HG03060 (cell line): ENCODE results near the gene PI4KB.
"Not testable (repeated sequence)": the region's sequence is repeated elsewhere in the genome, so short reads cannot be mapped to it uniquely, and the experiment has no call there.

ENCODE experiments used
- ATAC-seq: cut with Tn5 transposase; IDR thresholded peaks from one replicate; pipeline ENCODE4 v1.9.1; 2021; ENCODE audit warnings: low read depth, moderate number of reproducible peaks; ENCODE audit not compliant: unreplicated experiment

The PI4KB gene

DNA sequence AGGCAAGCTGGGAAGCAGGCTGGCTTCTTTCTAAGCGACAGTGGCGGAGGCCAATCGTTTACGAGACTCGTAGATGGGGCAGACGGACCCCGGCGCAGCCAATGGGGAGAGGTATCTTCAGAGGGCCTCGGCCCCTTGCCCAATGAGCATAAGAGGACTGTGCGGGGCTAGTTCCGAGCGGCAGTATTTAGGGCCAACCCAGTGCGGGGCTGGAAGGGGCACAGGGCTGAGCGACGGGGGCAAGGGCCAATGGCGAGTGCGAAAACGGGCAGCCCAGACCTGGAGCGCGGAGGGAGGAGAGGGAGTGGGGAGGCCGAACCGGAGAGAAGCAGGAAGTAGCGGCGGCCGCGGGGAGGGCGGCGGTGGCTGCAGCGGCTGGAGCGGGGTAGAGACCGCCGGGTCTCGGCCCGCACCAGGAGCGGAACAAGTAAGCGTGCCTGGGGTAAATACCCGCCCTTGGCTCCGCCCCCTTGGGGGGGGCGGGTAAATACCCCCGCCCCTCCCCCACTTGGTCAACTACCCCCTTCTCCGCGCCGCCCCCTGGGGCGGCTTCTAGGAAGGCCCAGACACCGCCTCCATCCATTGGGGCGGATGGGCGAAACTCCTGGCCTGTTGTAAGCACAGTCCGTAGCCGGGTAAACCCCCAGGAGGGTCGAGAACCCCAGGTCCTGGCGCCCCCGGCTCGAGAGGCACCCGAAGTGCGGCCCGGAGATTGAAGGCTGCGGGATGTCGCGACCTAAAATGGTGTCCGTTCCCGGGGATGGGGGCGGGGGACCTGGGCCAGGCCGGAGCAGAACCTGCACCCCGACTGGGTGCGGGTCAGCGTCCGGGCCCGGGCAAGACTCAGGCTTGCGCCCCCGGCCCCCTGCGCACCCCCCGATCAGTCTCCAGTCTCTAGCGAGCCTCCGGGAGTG is 45.0 kb downstream of the PI4KB start, which contains the start of gene ZNF687:
Gene ZNF687 (plus strand): TSS at position 331 of the 914 bp plus-strand sequence. CDS start 3,993 bp downstream, outside the sequence.
- peak; percentile 72 for ATAC-seq

DNA sequence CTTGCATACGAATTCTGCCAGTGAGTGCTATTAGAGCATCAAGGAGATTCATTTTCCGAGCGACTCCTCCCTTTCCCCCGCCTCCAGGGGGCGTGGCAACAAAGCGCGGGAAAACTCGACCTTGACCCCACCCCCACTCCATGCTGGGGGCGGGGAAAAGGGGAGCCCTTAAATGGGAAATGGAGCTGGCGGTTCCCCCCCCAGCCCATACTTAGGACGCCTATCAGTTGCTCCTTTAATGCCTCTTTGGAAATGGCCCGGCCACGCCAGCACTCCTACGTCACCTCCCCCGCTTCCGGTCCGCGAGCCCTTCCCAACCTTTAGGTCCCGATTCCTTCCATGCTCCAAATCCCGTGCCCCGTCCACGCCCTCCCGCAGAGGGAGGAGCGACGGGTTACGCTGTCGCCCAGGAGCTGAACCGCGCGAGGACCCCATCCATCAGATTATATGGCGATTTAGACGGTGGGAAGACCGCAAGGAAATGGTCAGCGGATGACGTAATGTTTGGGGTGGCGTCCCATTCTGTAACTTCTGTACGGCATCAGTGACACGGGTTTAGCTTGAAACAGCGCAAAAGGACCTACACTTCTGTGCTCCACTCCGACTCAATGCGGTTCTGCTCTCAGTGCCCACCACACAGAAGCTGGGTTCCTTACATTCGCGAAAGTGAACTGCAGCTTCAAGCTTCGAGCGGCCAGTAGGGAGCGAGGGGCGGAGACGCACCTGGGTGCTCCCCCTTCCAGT is 45.8 kb downstream of the PI4KB start:
- ATAC-seq, result peak; percentile 31

DNA sequence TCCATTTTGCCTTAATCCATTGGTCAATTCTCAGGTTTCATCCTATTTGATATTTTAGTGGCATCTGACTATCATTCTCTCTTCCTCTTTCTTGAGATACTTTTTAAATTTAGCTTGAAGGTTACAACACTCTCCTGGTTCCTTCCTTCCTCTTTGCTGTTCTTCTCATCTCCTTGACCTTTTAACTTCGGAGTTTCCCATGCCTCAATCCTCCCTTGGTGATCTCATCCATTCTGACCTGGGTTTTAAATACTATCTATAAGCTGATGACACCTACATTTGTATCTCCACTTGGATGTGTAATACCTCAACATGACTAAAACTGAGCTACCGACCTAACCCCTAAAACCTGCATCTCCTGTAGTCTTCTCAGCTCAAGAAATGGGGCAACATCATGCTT is 50.0 kb downstream of the PI4KB start:
- ATAC-seq, result no peak

DNA sequence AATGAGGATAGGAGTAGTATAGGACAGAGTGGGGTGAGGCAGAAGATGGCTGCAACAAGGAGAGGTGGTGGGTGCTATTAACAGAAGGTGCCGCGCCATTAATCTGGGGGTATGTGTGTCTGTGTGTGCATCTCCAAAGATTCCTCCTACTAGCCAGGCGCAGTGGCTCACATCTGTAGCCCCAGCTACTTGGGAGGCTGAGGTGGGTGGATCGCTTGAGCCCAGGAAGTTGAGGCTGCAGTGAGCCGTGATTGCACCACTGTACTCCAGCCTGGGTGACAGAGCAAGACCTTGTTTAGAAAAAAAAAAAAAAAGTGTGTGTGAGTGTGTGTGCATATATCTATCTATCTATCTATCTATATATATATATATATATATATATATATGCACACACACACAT is 51.9 kb downstream of the PI4KB start:
- ATAC-seq, result not testable (repeated sequence)

DNA sequence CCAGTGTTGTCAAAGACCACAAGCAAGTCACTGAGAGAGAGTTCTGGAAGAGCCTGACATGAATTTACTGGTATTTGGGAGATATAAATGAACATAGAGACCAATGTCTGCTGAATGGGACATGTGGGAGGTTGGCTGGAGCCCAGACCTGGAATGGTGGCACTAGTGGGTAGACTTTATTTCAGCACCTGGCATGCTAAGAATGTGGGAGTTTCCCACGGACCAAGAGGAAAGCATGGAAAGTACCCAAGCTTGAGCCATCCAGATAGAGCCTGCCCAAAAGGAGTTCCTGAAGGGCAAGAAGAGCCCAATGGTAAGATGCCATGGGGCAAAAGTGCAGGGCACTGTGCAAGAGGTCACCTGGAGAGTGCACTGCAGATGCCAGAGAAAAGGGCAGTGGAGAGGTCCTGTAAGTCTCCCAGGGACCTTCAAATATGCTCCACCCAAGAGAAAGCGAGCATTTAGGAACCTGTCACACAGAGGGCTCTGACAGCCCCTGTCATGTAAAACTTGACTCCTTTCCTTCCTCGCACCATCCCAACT is 53.2 kb downstream of the PI4KB start:
- ATAC-seq, result no peak

DNA sequence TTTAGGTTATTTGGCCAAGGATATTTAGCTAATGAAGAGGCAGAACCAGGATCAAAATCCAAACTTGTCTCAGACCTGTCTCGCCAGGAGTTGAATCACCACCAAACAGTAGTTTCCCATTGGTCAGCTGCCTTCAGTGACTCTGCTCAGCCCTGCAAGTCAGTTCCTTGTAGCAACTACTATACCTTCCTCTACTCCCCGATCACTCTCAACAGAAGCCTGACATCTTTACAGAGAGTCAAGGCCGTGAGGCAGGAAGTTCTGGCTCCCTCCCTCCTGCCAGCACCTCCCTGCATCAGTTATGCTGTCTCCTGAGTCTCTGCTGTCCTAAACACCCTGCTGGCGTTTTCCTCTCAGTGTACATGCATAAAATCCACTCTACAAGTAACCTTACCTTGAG is 59.5 kb downstream of the PI4KB start:
- ATAC-seq, result no peak

DNA sequence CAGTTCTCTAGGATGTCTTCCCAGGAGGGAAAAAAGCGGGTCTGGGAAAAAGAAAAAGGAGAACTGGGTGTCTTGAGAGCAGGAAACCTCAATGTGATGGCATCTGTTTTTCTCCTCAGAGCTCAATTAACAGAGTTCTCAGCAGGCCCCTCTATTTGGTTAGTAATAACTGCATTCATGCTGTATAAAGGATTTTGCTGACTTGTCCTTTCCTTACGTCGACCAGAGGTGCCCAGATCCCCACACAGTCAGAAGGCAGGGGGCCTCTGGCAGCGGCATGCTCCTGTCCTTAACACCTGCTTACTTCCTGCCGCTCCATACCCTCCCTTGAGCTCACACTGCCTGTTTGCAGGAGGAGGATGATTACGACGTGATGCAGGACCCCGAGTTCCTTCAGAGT is 60.4 kb downstream of the PI4KB start:
- ATAC-seq, result no peak

DNA sequence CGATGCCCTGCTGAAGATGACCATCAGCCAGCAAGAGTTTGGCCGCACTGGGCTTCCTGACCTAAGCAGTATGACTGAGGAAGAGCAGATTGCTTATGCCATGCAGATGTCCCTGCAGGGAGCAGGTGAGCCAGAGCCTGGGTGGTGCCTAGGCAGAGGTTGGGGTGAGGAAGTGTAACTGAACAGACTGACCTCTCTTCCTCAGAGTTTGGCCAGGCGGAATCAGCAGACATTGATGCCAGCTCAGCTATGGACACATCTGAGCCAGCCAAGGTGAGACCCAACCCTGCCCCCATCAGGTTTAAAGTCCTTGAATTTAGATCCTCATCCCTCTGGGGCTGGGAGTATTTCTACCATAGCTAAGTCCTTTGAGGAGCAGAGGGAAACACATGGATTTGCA is 60.9 kb downstream of the PI4KB start:
- ATAC-seq, result no peak

DNA sequence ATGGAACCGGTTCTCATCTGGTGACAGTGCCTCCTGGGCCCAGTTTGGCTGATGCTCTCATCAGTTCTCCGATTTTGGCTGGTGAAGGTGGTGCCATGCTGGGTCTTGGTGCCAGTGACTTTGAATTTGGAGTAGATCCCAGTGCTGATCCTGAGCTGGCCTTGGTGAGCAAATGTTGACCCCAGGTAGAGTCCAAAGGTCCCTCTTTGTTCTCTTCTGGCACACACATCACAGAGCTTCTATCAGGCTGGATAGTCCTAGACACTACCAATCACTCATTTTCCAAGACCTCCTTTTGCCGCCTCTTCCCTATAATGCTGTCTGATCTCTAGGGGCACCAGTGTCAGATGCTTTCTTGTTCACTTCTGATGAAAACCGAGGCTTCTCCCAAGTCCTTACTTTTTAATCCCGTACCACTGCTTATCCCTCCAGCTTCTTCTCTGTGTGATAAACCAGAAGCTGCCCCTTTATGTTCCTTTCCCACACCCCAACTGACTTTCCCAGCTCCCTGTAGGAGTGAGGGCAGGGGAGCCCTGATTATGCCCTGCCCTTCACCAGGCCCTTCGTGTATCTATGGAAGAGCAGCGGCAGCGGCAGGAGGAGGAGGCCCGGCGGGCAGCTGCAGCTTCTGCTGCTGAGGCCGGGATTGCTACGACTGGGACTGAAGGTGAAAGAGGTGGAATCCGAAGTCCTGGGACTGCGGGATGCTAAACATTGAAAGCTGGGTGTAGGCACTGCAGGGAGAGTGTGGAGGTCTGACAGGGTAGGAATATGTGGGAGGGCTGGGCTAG is 61.6 kb downstream of the PI4KB start:
- no peak for ATAC-seq

DNA sequence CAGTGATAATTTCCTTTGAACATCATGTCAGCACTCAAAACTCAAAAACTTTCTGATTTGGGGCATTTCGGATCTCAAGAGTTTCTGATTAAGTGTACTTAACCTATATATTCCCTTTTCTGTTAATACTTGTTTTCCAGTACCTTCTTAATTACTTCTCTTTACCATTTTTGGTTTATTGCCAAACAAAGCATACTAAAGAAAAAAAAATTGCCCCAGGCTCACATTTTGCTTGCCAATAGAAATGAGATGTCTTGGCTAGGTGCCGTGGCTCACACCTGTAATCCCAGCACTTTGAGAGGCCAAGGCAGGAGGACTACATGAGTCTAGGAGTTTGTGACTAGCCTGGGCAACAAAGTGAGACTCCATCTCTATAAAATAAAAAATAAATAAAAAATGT is 67.9 kb downstream of the PI4KB start:
- ATAC-seq, result no peak

DNA sequence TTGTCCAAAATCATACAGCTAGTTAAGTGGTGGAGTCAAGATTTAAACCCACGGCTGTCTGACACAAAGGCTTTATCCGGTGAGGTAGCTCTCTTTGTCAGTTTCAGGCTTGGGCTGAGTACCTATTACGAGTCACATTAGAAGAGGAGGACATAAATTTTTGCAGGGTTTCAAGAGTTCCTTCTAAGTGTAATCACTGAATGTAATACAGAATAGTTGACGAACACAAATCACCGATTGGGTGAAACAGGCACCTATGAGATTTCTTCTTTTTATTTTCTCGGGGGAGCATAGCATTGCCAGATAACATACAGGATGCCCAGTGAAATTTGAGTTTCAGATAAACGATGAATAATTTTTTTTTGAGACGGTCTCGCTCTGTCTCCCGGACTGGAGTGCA is 71.8 kb downstream of the PI4KB start:
- ATAC-seq, result no peak

DNA sequence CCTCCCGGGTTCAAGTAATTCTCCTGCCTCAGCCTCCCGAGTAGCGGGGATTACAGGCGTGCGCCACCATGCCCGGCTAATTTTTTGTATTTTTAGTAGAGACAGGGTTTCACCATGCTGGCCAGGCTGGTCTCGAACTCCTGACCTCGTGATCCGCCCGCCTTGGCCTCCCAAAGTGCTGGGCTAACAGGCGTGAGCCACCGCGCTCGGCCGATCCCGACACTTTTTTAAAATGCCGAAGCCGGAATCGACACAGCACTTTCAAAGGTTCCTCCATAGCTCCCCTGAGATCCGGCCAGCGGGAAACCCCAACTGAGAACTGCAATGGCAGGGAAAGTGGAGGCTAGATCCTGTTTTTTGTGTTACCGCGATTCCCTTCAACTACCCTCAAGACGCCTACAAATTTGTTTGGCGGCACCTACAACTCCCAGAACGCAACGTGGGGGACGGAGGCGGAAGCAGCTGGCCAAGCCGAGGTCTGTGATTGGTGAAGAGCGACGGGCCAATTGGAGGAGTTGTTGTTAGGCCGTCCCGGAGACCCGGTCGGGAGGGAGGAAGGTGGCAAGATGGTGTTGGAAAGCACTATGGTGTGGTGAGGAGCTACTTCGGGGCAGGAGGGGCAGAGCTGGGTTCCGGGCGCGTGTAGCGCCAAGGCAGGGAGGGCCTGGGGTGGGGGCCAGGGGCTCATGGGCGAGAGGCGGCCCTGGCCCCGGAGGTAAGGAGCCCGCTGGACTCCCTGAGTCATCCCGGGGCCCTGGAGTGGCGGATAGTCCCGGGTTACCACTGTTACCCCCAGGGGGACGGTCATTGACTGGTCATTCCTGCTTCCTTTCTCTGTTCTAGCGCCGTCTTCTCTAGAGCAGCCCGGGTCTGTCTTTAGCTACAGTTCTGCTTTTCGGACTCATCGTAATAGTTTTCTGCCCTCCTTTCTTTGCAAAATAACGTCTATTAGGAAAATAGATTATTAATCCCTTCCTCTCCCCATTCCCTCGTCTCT is 72.7 kb downstream of the PI4KB start, which contains the start of gene PSMD4:
Gene PSMD4 (plus strand): TSS at position 518 of the 997 bp plus-strand sequence. CDS start 49 bp downstream, at position 567.
- ATAC-seq, result peak; percentile 66

DNA sequence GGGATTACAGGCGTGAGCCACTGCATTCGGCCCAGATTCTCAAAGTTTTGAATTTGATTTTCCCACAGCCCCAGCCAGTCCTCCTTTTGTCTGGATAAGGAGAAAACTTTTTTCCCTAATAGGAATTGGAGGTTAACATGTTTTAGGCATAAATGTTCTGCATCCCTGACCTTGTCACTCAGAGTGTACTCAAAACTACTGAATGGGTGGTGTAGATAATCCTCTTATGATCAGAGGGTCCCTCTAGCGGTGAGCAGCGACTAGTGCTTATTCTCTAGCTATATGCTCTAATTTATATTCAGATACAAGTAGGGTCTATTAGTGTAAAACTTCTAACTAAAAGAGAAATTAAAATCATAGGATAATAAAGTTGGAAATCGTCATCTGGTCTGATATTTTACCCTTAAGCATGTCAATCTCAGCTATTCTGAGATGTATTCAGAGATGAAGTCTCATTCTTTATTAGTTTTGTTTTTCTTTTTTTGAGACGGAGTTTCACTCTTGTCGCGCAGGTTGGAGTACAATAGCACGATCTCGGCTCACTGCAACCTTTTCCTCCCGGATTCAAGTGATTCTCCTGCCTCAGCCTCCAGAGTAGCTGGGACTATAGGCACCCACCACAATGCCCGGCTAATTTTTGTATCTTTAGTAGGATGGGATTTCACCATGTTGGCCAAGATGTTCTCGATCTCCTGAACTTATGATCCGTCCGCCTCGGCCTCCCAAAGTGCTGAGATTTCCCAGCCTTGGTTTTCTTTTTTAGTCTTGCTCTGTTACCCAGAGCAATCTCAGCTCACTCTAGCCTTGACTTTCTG is 75.4 kb downstream of the PI4KB start:
- ATAC-seq, result no peak

DNA sequence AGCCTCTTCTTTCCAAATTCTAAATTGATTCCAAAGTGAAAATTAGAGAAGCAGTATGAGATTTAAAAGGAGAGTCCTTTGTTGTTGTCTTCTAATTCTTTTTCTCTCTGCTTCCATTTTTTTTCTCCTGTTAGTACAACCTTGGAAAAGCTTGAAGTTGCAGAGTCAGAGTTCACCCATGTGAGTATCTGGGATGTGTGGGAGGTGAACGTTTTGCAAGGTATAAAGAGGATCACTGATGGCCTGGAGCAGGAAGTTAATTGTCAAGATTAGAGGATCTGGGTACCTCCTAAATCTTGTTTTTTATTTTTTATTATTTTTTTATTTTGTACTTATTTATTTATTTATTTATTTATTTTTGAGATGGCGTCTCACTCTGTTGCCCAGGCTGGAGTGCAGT is 80.4 kb downstream of the PI4KB start:
- ATAC-seq, result no peak

DNA sequence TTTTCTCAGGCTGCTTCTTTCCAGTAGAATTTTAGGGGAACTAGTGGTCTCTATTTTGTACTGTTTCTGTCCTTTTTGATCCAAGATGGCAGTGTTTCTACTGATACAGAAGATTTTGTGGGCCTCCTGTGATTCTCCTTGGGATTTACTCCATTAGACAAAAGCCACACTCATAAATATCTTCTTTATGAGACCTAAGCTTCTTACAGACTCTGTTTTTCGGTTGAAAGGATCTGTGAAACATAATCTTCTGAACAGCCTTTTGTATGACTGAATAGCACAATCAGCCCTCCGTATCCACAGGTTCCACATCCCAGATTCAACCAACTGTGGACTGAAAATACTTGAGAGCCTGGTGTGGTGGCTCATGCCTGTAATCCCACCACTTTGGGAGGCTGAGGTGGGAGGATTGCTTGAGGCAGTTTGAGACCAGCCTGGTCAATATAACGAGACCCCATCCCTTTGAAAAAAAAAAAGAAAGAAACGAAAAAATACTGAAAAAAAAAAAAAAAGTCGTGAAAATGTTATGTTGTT is 83.5 kb downstream of the PI4KB start:
- no peak for ATAC-seq

DNA sequence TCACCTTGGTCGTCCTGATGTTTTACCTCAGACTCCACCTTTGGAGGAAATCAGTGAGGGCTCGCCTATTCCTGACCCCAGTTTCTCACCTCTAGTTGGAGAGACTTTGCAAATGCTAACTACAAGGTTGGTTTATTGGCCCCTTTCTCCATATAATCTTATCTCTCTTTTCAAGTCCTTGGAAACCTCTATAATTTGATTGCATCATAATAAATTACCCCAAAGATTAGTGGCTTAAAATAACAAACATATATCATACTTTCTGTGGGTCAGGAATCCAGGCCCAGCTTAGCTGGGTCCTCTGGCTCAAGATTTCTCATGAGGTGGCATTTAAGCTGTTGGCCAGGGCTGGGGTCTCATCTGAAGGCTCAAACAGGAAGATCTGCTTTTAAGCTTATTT is 84.8 kb downstream of the PI4KB start:
- ATAC-seq, result no peak
